HepG2 (cell line): Measurements from ENCODE around the gene ZSWIM7. TPM values are rescaled to one million over a fixed set of nuclear protein-coding genes. Genes with fewer than 3 reads are reported as not detected.
A peak's percentile ranks its signal among the peaks of the same experiment; 100 is the strongest.

Experiments
- FOXM1 ChIP-seq: sonication (generic); formaldehyde crosslinking; IDR thresholded peaks from 2 replicates; pipeline ENCODE4 v1.5.0; 2020; ENCODE audit warnings: missing genetic modification reagents
- PHF8 ChIP-seq: sonication (generic); formaldehyde crosslinking; IDR thresholded peaks from 2 replicates; pipeline ENCODE4 v1.5.0; 2020; ENCODE audit warnings: missing genetic modification reagents
- ZNF777 ChIP-seq: sonication (generic); formaldehyde crosslinking; IDR thresholded peaks from 2 replicates; pipeline ENCODE4 v1.4.0; 2020; ENCODE audit warnings: missing genetic modification reagents
- polyA plus RNA-seq, 8 experiments: library from polyadenylated mRNA; depleted of rRNA in 3 of 8; stranded (reverse) in 7 of 8; unstranded in 1 of 8; fragments of >200 nt; fragmentation: Illumina TruSeq in 4 of 8; extraction: Trizol in 4 of 8; gene quantifications; 2 replicates each; pipeline versions ENCODE4 v1.2.1 to v1.2.3, GENCODE V29; 2011 to 2016; ENCODE audit warnings: low read depth in 4 of 8, missing spikeins in 1 of 8, mixed read lengths in 1 of 8; ENCODE audit not compliant: insufficient read depth in 1 of 8
- total RNA-seq, 5 experiments: library from RNA; depleted of rRNA; stranded (reverse); fragments of >200 nt; fragmentation: Illumina TruSeq; extraction: Trizol; gene quantifications; 2 replicates each; pipeline ENCODE4 v1.2.3, GENCODE V29; 2016; ENCODE audit warnings: low read depth in 1 of 5
- TF ChIP-seq, protein P1 (sequence below): IDR thresholded peaks from 2 replicates; pipeline ENCODE4 v1.4.0; 2020; ENCODE audit warnings: mild to moderate bottlenecking, missing genetic modification reagents
- TF ChIP-seq, protein P2 (sequence below): sonication (generic); formaldehyde crosslinking; IDR thresholded peaks from 2 replicates; pipeline ENCODE4 v1.5.0; 2020; ENCODE audit warnings: missing genetic modification reagents
- TF ChIP-seq, protein P3 (sequence below): sonication (generic); formaldehyde crosslinking; IDR thresholded peaks from 2 replicates; pipeline ENCODE4 v1.9.0; 2021; ENCODE audit warnings: mild to moderate bottlenecking, missing genetic modification reagents
- TF ChIP-seq, protein P4 (sequence below): IDR thresholded peaks from 2 replicates; pipeline ENCODE4 v1.6.1; 2012; ENCODE audit warnings: low read depth, low read length, improper control_type of control experiment

ZSWIM7 gene
- total and polyA plus RNA-seq, 2 of the 13 experiments (the other 11 are each of a cell fraction or from before 2014, with no cell fraction given), result 13.1 to 28.1 TPM

DNA sequence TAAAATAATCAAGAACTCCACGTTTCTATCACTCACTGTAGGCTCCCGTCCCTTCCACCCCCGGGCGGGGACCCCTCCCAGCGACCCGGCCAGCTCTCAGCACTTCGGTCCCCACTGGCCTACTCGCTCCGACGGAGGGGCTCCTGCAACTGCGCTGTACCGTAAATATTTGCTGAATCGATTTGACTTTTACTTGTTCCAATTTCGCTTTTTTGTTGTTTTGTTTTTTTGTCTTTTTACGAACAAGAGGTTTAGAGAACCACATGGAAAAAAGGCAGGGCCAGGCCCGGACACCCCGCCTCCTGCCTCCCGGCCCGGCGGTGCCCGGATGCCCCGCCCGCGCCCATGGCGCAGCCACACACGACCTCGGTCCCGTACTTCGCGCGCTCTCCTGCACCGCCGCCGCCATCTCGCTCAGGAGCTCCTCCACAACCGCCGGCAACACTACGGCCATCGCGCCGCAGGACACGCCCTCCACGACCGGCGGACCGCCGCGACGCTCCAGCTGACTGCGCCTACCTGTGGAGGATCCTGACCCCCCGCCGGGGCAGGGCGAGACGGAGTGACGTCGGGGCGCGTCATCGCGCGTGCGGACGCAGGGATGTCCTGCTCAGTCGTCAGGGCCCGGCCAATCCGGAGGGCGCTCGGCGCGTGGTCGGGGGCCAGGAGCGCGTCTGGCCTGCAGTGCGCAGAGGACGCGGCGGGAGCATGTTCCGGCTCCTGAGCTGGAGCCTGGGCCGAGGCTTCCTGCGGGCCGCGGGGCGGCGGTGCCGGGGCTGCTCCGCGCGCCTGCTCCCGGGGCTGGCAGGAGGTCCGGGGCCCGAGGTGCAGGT lies at the start of gene ZSWIM7, which contains the start of gene TTC19 (continued):
- TF ChIP-seq, protein P1, sequence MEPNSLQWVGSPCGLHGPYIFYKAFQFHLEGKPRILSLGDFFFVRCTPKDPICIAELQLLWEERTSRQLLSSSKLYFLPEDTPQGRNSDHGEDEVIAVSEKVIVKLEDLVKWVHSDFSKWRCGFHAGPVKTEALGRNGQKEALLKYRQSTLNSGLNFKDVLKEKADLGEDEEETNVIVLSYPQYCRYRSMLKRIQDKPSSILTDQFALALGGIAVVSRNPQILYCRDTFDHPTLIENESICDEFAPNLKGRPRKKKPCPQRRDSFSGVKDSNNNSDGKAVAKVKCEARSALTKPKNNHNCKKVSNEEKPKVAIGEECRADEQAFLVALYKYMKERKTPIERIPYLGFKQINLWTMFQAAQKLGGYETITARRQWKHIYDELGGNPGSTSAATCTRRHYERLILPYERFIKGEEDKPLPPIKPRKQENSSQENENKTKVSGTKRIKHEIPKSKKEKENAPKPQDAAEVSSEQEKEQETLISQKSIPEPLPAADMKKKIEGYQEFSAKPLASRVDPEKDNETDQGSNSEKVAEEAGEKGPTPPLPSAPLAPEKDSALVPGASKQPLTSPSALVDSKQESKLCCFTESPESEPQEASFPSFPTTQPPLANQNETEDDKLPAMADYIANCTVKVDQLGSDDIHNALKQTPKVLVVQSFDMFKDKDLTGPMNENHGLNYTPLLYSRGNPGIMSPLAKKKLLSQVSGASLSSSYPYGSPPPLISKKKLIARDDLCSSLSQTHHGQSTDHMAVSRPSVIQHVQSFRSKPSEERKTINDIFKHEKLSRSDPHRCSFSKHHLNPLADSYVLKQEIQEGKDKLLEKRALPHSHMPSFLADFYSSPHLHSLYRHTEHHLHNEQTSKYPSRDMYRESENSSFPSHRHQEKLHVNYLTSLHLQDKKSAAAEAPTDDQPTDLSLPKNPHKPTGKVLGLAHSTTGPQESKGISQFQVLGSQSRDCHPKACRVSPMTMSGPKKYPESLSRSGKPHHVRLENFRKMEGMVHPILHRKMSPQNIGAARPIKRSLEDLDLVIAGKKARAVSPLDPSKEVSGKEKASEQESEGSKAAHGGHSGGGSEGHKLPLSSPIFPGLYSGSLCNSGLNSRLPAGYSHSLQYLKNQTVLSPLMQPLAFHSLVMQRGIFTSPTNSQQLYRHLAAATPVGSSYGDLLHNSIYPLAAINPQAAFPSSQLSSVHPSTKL (CRISPR knock-in tag), result peak; percentile 83
- TF ChIP-seq, protein P2, sequence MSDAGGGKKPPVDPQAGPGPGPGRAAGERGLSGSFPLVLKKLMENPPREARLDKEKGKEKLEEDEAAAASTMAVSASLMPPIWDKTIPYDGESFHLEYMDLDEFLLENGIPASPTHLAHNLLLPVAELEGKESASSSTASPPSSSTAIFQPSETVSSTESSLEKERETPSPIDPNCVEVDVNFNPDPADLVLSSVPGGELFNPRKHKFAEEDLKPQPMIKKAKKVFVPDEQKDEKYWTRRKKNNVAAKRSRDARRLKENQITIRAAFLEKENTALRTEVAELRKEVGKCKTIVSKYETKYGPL (CRISPR knock-in tag), result no peak
- TF ChIP-seq ZNF777 (CRISPR knock-in tag) (peak; percentile 68), PHF8 (peak; percentile 85), FOXM1 (CRISPR knock-in tag) (no peak)
- TF ChIP-seq, protein P3, sequence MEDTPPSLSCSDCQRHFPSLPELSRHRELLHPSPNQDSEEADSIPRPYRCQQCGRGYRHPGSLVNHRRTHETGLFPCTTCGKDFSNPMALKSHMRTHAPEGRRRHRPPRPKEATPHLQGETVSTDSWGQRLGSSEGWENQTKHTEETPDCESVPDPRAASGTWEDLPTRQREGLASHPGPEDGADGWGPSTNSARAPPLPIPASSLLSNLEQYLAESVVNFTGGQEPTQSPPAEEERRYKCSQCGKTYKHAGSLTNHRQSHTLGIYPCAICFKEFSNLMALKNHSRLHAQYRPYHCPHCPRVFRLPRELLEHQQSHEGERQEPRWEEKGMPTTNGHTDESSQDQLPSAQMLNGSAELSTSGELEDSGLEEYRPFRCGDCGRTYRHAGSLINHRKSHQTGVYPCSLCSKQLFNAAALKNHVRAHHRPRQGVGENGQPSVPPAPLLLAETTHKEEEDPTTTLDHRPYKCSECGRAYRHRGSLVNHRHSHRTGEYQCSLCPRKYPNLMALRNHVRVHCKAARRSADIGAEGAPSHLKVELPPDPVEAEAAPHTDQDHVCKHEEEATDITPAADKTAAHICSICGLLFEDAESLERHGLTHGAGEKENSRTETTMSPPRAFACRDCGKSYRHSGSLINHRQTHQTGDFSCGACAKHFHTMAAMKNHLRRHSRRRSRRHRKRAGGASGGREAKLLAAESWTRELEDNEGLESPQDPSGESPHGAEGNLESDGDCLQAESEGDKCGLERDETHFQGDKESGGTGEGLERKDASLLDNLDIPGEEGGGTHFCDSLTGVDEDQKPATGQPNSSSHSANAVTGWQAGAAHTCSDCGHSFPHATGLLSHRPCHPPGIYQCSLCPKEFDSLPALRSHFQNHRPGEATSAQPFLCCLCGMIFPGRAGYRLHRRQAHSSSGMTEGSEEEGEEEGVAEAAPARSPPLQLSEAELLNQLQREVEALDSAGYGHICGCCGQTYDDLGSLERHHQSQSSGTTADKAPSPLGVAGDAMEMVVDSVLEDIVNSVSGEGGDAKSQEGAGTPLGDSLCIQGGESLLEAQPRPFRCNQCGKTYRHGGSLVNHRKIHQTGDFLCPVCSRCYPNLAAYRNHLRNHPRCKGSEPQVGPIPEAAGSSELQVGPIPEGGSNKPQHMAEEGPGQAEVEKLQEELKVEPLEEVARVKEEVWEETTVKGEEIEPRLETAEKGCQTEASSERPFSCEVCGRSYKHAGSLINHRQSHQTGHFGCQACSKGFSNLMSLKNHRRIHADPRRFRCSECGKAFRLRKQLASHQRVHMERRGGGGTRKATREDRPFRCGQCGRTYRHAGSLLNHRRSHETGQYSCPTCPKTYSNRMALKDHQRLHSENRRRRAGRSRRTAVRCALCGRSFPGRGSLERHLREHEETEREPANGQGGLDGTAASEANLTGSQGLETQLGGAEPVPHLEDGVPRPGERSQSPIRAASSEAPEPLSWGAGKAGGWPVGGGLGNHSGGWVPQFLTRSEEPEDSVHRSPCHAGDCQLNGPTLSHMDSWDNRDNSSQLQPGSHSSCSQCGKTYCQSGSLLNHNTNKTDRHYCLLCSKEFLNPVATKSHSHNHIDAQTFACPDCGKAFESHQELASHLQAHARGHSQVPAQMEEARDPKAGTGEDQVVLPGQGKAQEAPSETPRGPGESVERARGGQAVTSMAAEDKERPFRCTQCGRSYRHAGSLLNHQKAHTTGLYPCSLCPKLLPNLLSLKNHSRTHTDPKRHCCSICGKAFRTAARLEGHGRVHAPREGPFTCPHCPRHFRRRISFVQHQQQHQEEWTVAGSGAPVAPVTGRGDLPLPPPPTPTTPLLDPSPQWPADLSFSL (CRISPR knock-in tag), result peak; percentile 40; the same call in 1 of the 2 replicates
- TF ChIP-seq, protein P4, sequence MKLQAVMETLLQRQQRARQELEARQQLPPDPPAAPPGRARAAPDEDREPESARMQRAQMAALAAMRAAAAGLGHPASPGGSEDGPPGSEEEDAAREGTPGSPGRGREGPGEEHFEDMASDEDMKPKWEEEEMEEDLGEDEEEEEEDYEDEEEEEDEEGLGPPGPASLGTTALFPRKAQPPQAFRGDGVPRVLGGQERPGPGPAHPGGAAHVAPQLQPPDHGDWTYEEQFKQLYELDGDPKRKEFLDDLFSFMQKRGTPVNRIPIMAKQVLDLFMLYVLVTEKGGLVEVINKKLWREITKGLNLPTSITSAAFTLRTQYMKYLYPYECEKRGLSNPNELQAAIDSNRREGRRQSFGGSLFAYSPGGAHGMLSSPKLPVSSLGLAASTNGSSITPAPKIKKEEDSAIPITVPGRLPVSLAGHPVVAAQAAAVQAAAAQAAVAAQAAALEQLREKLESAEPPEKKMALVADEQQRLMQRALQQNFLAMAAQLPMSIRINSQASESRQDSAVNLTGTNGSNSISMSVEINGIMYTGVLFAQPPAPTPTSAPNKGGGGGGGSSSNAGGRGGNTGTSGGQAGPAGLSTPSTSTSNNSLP, result no peak
